ENCODE results near the gene ATP10B. TPM values are rescaled to one million over a fixed set of nuclear protein-coding genes. Genes with fewer than 3 reads are reported as not detected.

ATP10B gene
- polyA plus RNA-seq, 1 donor (not counting 4 experiments of a cell fraction or from before 2014, with no cell fraction given) = 0.25 TPM

- Histone ChIP-seq H3K27ac (ENCODE audit: control insufficient read depth, insufficient read depth, low read length) (no peak overlapping the region), H3K9me3 (ENCODE audit: control insufficient read depth, low read depth, low read length) (no peaks in the 10 kb centered on the region), H3K4me1 (ENCODE audit: control insufficient read depth, extremely low read depth, insufficient read depth, low read length) (no peaks in the 10 kb centered on the region), H3K9ac (ENCODE audit: control insufficient read depth, extremely low read depth, insufficient read depth, low read length) (no peak overlapping the region), H2AFZ (ENCODE audit: control insufficient read depth, low read length) (no peak overlapping the region), H4K20me1 (ENCODE audit: control insufficient read depth, extremely low read depth, insufficient read depth, low read length) (no peaks in the 10 kb centered on the region), H3K9me1 (ENCODE audit: control insufficient read depth, extremely low read depth, insufficient read depth, low read length) (no peaks in the 10 kb centered on the region), H3K4me3 (ENCODE audit: control insufficient read depth in 2 of 3, extremely low read depth in 1 of 3, insufficient read depth in 2 of 3, low read depth in 1 of 3, low read length in 3 of 3) (no peak overlapping the region), H3K79me2 (ENCODE audit: control insufficient read depth, insufficient read depth, low read length) (no peaks in the 10 kb centered on the region), H3K36me3 (ENCODE audit: control insufficient read depth in 2 of 2, extremely low read depth in 1 of 2, insufficient read depth in 2 of 2, low read length in 2 of 2) (no peaks in the 10 kb centered on the region), H3K4me2 (ENCODE audit: control insufficient read depth, extremely low read depth, insufficient read depth, low read depth, low read length) (no peak overlapping the region), H3K27me3 (ENCODE audit: control insufficient read depth, extremely low read depth, insufficient read depth, low read length) (no peaks in the 10 kb centered on the region)
- DNase-seq (ENCODE audit: low read depth, low spot score) (no peak), FAIRE-seq (no peak)
- dilution Hi-C loops (cut with MboI; ENCODE audit: extremely low pct_ligation_motif_present, low sequenced_read_pairs) = no loop called here
- no peak for TF ChIP-seq EZH2 (IDR thresholded peaks at IDR 0.05; ENCODE audit: low read length)
- TF ChIP-seq CTCF (optimal IDR thresholded peaks at IDR 0.05 in 1 of 3, IDR thresholded peaks at IDR 0.05 in 1 of 3, conservative IDR thresholded peaks at IDR 0.05 in 1 of 3; ENCODE audit: extremely low read depth in 1 of 3, insufficient read depth in 2 of 3, low read length in 3 of 3) = no peak
Measured at GRCh38 chr5:160556846-160557245, 295.2 kb downstream of the ATP10B start.

- Histone ChIP-seq H3K9ac (ENCODE audit: control insufficient read depth, extremely low read depth, insufficient read depth, low read length) (no peak overlapping the region), H3K27ac (ENCODE audit: control insufficient read depth, insufficient read depth, low read length) (no peak overlapping the region)
- dilution Hi-C loops (cut with MboI; ENCODE audit: extremely low pct_ligation_motif_present, low sequenced_read_pairs) = no loop called here
Measured at GRCh38 chr5:160555971-160556631, 295.9 kb downstream of the ATP10B start.

More at GRCh38 chr5:160555971-160556631, 295.9 kb downstream of the ATP10B start:
- DNase-seq (ENCODE audit: low read depth, low spot score) (no peak), FAIRE-seq (no peak)
- no peaks in the 10 kb centered on the region for H3K27me3 ChIP-seq (ENCODE audit: control insufficient read depth, extremely low read depth, insufficient read depth, low read length)
- no peaks in the 10 kb centered on the region for H3K9me1 ChIP-seq (ENCODE audit: control insufficient read depth, extremely low read depth, insufficient read depth, low read length)
- H3K4me2 ChIP-seq (ENCODE audit: control insufficient read depth, extremely low read depth, insufficient read depth, low read depth, low read length) = no peak overlapping the region
- no peaks in the 10 kb centered on the region for H3K36me3 ChIP-seq (ENCODE audit: control insufficient read depth in 2 of 2, extremely low read depth in 1 of 2, insufficient read depth in 2 of 2, low read length in 2 of 2)
- H2AFZ ChIP-seq (ENCODE audit: control insufficient read depth, low read length) = no peak overlapping the region
- no peaks in the 10 kb centered on the region for H3K79me2 ChIP-seq (ENCODE audit: control insufficient read depth, insufficient read depth, low read length)
- no peaks in the 10 kb centered on the region for H3K9me3 ChIP-seq (ENCODE audit: control insufficient read depth, low read depth, low read length)
- H4K20me1 ChIP-seq (ENCODE audit: control insufficient read depth, extremely low read depth, insufficient read depth, low read length) = no peaks in the 10 kb centered on the region
- no peak for TF ChIP-seq EZH2 (IDR thresholded peaks at IDR 0.05; ENCODE audit: low read length)
- TF ChIP-seq CTCF (optimal IDR thresholded peaks at IDR 0.05 in 1 of 3, IDR thresholded peaks at IDR 0.05 in 1 of 3, conservative IDR thresholded peaks at IDR 0.05 in 1 of 3; ENCODE audit: extremely low read depth in 1 of 3, insufficient read depth in 2 of 3, low read length in 3 of 3) = no peak
- H3K4me1 ChIP-seq (ENCODE audit: control insufficient read depth, extremely low read depth, insufficient read depth, low read length) = no peaks in the 10 kb centered on the region
- H3K4me3 ChIP-seq (ENCODE audit: control insufficient read depth in 2 of 3, extremely low read depth in 1 of 3, insufficient read depth in 2 of 3, low read depth in 1 of 3, low read length in 3 of 3) = no peak overlapping the region

Measured in keratinocyte (primary cell).